Left lung (tissue), 10 donors: Measurements from ENCODE around the gene IGF2BP2. TPM values are rescaled to one million over a fixed set of nuclear protein-coding genes. Genes with fewer than 3 reads are reported as not detected.

Experiments used
- ATAC-seq: fragments of 200-7000 bp; cut with Tn5 transposase; one replicate; pipeline ENCODE4 v1.9.1; 2020; ENCODE audit warnings: moderate library complexity
- DNase-seq, 4 donors: peaks; one replicate each; pipeline ENCODE4 v3.0.0-alpha.2; 2013 to 2020
- H3K27ac ChIP-seq, 2 donors: fragments of 200-600 bp; sonication (generic) in 1 of 2; one replicate each; pipeline versions ENCODE4 v1.5.0 to v1.8.0; 2020 to 2021
- H3K27me3 ChIP-seq, 2 donors: fragments of 200-600 bp; sonication (generic) in 1 of 2; one replicate each; pipeline versions ENCODE4 v1.5.0 to v1.8.0; 2020 to 2021
- H3K36me3 ChIP-seq, 2 donors: fragments of 200-600 bp; sonication (generic) in 1 of 2; one replicate each; pipeline versions ENCODE4 v1.5.0 to v1.8.0; 2020 to 2021
- H3K4me1 ChIP-seq, 2 donors: fragments of 200-600 bp; one replicate each; pipeline ENCODE4 v1.8.0; 2021
- H3K4me3 ChIP-seq, 2 donors: fragments of 200-600 bp; sonication (generic) in 1 of 2; one replicate each; pipeline versions ENCODE4 v1.5.0 to v1.8.0; 2020 to 2021; ENCODE audit warnings: mild to moderate bottlenecking in 1 of 2
- H3K9me3 ChIP-seq, 2 donors: fragments of 200-600 bp; sonication (generic) in 1 of 2; one replicate each; pipeline versions ENCODE4 v1.5.0 to v1.8.0; 2020 to 2021
- intact Hi-C, 2 donors: fragments of 100-400 bp; cut with DNase I; formaldehyde crosslinking; loops; one replicate each; pipeline versions ENCODE4 v1.11.2 to v1.14.2; 2022
- polyA plus RNA-seq, 6 donors: library from polyadenylated mRNA; unstranded; fragments of 120-200 nt; gene quantifications; one replicate each; pipeline ENCODE4 v1.2.1, GENCODE V29; 2013; ENCODE audit not compliant: insufficient read length in 6 of 6
- total RNA-seq, 2 donors: library from RNA; stranded (reverse); fragmentation: NEBNext Ultra II Directional; extraction: Animal tissue kit (Norgen Biotek cat#: 25700); gene quantifications; one replicate each; pipeline ENCODE4 v1.2.1, GENCODE V29; 2021
- TF ChIP-seq, protein P1 (sequence below), 2 donors: fragments of 200-600 bp; sonication (generic) in 1 of 2; IDR thresholded peaks; one replicate each; pipeline versions ENCODE4 v1.5.0 to v1.8.0; 2021; ENCODE audit warnings: antibody characterized with exemption in 2 of 2
- donor health status: DM: no; HTN: yes; CAD: no.
- donor health status: DM: no; HTN: no; CAD: no.

IGF2BP2 gene
- total and polyA plus RNA-seq, 8 donors = 16.8 to 78.9 (median 67.7) TPM

DNA sequence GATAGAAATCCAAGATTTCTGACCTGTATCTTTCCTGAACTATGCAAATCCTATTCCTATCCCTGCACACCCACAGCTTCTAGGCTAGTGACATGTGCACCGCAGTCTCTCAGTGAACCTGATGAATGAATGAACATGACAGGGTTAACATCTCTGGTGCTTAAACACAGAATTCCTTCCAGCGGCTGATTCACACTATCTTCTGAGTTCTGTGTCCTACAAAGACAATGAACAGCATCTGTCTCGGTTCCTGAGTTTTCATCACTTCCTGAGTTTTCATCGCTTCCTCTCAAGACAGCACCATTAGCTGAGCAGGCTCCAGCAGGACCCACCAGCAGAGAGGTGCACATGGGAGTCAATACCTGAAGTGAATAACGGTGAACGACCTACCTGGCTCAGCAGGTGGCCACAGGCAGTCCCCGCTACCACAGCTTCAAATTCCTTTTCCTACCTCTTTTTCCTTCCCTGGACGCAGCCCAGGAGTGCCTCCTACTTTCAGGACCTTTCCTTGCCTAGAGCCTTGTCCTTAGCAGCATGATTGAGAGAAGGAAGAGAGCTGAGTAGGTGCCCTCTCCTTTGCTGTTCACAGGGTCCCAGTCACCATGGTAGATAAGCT lies 113.5 kb downstream of the IGF2BP2 start:
- no peak for ATAC-seq
- intact Hi-C loops = no loop called here
- no peak overlapping the region for H3K27ac ChIP-seq
- H3K4me3 ChIP-seq = no peak overlapping the region
- H3K9me3 ChIP-seq = no peaks in the 10 kb centered on the region
- DNase-seq = no peak
- H3K27me3 ChIP-seq = no peaks in the 10 kb centered on the region
- H3K36me3 ChIP-seq = no peaks in the 10 kb centered on the region
- TF ChIP-seq, protein P1, sequence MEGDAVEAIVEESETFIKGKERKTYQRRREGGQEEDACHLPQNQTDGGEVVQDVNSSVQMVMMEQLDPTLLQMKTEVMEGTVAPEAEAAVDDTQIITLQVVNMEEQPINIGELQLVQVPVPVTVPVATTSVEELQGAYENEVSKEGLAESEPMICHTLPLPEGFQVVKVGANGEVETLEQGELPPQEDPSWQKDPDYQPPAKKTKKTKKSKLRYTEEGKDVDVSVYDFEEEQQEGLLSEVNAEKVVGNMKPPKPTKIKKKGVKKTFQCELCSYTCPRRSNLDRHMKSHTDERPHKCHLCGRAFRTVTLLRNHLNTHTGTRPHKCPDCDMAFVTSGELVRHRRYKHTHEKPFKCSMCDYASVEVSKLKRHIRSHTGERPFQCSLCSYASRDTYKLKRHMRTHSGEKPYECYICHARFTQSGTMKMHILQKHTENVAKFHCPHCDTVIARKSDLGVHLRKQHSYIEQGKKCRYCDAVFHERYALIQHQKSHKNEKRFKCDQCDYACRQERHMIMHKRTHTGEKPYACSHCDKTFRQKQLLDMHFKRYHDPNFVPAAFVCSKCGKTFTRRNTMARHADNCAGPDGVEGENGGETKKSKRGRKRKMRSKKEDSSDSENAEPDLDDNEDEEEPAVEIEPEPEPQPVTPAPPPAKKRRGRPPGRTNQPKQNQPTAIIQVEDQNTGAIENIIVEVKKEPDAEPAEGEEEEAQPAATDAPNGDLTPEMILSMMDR (IDR thresholded peaks at IDR 0.05) = no peak
- H3K4me1 ChIP-seq = peaks cover 0 to 8% of the 10 kb centered on the region in 2 donors

DNA sequence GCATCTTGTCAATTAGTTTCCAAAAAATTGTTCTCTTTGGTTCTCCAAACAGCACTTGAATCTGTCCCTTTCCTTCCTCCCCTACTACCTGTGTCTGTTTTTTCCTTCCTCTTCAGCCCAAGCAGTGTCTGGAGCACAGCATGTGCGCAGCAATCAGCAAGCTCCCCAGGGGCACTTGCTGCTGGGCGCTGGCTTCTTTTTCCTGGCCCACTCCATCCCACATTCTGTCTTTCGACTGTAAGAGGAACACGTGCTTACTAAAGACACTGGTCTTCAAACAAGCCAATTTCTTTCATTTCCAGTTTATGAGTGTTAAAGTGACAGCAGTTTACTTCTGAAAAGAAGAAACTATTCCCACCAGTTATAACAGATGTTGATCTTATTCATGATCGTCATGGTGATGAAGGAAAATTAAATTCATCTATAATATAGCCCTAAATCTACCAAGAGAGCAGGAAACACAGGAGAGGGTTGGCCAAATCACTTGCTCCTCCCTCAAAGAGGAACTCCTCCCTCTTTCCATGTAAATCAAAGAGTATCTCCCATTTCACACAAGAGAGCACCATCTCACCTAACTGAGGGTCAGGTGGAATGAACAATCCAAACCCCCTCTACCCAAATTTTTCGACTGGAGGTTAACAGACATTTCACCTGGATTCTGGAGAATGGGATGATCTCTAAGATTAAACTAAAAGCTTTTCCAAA lies 115.4 kb downstream of the IGF2BP2 start:
- Histone ChIP-seq H3K27ac (no peak overlapping the region), H3K36me3 (no peaks in the 10 kb centered on the region), H3K27me3 (no peaks in the 10 kb centered on the region), H3K9me3 (no peaks in the 10 kb centered on the region), H3K4me3 (no peak overlapping the region), H3K4me1 (peaks cover 0 to 11% of the 10 kb centered on the region in 2 donors)
- intact Hi-C loops = no loop called here
- DNase-seq (no peak), ATAC-seq (no peak)
- TF ChIP-seq, protein P1 (IDR thresholded peaks at IDR 0.05) = no peak

DNA sequence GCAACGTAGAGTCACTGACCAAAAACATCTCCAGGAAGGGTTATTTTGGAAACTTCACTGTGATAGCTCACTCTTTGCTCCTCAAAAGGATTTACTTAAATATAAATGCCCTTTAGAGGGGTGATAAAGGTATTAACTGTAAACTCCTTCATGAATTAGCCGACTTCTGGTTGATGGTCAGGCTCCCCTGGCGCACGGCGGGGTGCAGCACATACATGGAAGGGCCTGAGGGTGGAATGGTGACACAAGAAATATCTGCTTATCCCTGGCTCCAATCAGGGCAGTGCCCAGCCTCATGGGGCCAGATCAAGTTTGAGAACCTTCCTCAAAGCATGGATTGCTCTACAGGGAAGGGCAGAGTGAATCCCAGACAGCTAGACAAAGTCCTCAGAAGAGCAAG lies 116.5 kb downstream of the IGF2BP2 start:
- Histone ChIP-seq H3K27me3 (no peaks in the 10 kb centered on the region), H3K9me3 (no peaks in the 10 kb centered on the region), H3K4me3 (no peak overlapping the region), H3K4me1 (peaks cover 0 to 15% of the 10 kb centered on the region in 2 donors), H3K27ac (no peak overlapping the region), H3K36me3 (no peaks in the 10 kb centered on the region)
- intact Hi-C loops = no loop called here
- DNase-seq = no peak
- TF ChIP-seq, protein P1 (IDR thresholded peaks at IDR 0.05) = no peak
- no peak for ATAC-seq

DNA sequence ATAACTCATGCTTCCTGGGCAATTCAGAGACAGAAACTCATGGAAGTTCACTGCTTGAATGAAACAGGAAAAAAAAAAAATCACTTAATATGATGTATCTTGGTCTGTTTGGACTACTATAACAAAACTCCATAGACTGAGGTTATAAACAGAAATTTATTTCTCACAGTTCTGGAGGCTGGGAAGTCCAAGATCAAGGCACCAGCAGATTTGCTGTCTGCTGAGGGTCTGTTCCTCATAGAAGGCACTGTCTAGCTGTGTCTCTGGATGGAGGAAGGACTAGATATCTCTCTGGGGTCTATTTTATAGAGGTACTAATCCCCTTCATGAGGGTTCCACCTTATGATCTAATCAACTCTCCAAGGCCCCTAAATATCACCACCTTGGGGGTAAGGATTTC lies 119.3 kb downstream of the IGF2BP2 start:
- H3K27ac ChIP-seq = no peak overlapping the region
- H3K9me3 ChIP-seq = no peaks in the 10 kb centered on the region
- TF ChIP-seq, protein P1 (IDR thresholded peaks at IDR 0.05) = no peak
- no peaks in the 10 kb centered on the region for H3K27me3 ChIP-seq
- no peaks in the 10 kb centered on the region for H3K36me3 ChIP-seq
- H3K4me3 ChIP-seq = no peak overlapping the region
- ATAC-seq (no peak), DNase-seq (no peak)
- intact Hi-C loops = no loop called here
- H3K4me1 ChIP-seq = peaks cover 0 to 22% of the 10 kb centered on the region in 2 donors
